Measurements from ENCODE around the gene DCBLD1. TPM values are rescaled to one million over a fixed set of nuclear protein-coding genes. Genes with fewer than 3 reads are reported as not detected.

The DCBLD1 gene
- total and polyA plus RNA-seq, 4 donors = 2.7 to 10.4 (median 4.4) TPM

DNA sequence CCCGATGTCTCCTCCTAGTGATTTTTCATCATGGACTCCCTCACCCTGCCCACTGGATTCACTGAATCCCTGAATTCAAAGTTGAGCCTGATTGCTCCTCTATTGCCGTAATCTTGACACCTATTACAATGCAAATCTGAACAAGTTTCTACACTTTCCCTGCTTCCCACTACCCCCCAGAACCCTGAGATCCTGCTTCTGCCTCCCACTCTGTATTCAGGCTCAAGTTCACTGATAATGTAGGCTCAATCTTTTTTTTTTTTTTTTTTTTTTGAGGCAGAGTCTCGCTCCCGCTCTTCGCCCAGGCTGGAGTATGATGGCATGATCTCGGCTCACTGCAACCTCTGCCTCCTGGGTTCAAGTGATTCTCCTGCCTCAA, 3.6 kb upstream of the DCBLD1 start:
- 93% methylated on average over 6 of the region's 6 CpGs for WGBS
- Histone ChIP-seq H3K4me1 (ENCODE audit: control insufficient read depth in 4 of 4, insufficient read depth in 4 of 4, low read length in 3 of 4) (peaks cover 0 to 15% (median 12%) of the 10 kb centered on the region in 4 donors), H3K9me3 (ENCODE audit: control insufficient read depth in 4 of 4, low read length in 3 of 4) (no peaks in the 10 kb centered on the region), H3K27ac (ENCODE audit: low read depth in 1 of 2, low read length in 2 of 2) (no peak overlapping the region), H3K9ac (ENCODE audit: low read depth in 1 of 2, low read length in 2 of 2) (no peak overlapping the region), H3K4me3 (ENCODE audit: low read depth in 1 of 3, low read length in 3 of 3) (no peak overlapping the region), H3K36me3 (ENCODE audit: control insufficient read depth in 4 of 4, insufficient read depth in 3 of 4, low read depth in 1 of 4, low read length in 3 of 4) (no peaks in the 10 kb centered on the region), H3K27me3 (ENCODE audit: control insufficient read depth in 4 of 4, insufficient read depth in 4 of 4, low read length in 3 of 4) (no peaks in the 10 kb centered on the region)
- DNase-seq (ENCODE audit: low spot score) = no peak
- TF ChIP-seq, protein P1, sequence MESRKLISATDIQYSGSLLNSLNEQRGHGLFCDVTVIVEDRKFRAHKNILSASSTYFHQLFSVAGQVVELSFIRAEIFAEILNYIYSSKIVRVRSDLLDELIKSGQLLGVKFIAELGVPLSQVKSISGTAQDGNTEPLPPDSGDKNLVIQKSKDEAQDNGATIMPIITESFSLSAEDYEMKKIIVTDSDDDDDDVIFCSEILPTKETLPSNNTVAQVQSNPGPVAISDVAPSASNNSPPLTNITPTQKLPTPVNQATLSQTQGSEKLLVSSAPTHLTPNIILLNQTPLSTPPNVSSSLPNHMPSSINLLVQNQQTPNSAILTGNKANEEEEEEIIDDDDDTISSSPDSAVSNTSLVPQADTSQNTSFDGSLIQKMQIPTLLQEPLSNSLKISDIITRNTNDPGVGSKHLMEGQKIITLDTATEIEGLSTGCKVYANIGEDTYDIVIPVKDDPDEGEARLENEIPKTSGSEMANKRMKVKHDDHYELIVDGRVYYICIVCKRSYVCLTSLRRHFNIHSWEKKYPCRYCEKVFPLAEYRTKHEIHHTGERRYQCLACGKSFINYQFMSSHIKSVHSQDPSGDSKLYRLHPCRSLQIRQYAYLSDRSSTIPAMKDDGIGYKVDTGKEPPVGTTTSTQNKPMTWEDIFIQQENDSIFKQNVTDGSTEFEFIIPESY (IDR thresholded peaks at IDR 0.05) = no peak
- TF ChIP-seq, protein P2, sequence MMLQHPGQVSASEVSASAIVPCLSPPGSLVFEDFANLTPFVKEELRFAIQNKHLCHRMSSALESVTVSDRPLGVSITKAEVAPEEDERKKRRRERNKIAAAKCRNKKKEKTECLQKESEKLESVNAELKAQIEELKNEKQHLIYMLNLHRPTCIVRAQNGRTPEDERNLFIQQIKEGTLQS (IDR thresholded peaks at IDR 0.05) = no peak
- TF ChIP-seq FOXA2 (IDR thresholded peaks at IDR 0.05) (no peak), GABPA (IDR thresholded peaks at IDR 0.05 in 1 of 2, conservative IDR thresholded peaks at IDR 0.05 in 1 of 2) (no peak), TAF1 (conservative IDR thresholded peaks at IDR 0.05) (no peak), RXRA (IDR thresholded peaks at IDR 0.05) (no peak), HNF4G (IDR thresholded peaks at IDR 0.05) (no peak), EGR1 (IDR thresholded peaks at IDR 0.05; ENCODE audit: low read depth in 2 of 2) (no peak), RAD21 (IDR thresholded peaks at IDR 0.05) (no peak), YY1 (IDR thresholded peaks at IDR 0.05) (no peak), HNF4A (conservative IDR thresholded peaks at IDR 0.05) (no peak)
- TF ChIP-seq, protein P3, sequence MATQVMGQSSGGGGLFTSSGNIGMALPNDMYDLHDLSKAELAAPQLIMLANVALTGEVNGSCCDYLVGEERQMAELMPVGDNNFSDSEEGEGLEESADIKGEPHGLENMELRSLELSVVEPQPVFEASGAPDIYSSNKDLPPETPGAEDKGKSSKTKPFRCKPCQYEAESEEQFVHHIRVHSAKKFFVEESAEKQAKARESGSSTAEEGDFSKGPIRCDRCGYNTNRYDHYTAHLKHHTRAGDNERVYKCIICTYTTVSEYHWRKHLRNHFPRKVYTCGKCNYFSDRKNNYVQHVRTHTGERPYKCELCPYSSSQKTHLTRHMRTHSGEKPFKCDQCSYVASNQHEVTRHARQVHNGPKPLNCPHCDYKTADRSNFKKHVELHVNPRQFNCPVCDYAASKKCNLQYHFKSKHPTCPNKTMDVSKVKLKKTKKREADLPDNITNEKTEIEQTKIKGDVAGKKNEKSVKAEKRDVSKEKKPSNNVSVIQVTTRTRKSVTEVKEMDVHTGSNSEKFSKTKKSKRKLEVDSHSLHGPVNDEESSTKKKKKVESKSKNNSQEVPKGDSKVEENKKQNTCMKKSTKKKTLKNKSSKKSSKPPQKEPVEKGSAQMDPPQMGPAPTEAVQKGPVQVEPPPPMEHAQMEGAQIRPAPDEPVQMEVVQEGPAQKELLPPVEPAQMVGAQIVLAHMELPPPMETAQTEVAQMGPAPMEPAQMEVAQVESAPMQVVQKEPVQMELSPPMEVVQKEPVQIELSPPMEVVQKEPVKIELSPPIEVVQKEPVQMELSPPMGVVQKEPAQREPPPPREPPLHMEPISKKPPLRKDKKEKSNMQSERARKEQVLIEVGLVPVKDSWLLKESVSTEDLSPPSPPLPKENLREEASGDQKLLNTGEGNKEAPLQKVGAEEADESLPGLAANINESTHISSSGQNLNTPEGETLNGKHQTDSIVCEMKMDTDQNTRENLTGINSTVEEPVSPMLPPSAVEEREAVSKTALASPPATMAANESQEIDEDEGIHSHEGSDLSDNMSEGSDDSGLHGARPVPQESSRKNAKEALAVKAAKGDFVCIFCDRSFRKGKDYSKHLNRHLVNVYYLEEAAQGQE (IDR thresholded peaks at IDR 0.05) = no peak
- TF ChIP-seq, protein P4, sequence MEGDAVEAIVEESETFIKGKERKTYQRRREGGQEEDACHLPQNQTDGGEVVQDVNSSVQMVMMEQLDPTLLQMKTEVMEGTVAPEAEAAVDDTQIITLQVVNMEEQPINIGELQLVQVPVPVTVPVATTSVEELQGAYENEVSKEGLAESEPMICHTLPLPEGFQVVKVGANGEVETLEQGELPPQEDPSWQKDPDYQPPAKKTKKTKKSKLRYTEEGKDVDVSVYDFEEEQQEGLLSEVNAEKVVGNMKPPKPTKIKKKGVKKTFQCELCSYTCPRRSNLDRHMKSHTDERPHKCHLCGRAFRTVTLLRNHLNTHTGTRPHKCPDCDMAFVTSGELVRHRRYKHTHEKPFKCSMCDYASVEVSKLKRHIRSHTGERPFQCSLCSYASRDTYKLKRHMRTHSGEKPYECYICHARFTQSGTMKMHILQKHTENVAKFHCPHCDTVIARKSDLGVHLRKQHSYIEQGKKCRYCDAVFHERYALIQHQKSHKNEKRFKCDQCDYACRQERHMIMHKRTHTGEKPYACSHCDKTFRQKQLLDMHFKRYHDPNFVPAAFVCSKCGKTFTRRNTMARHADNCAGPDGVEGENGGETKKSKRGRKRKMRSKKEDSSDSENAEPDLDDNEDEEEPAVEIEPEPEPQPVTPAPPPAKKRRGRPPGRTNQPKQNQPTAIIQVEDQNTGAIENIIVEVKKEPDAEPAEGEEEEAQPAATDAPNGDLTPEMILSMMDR (IDR thresholded peaks at IDR 0.05; ENCODE audit: low read depth, low read length, missing input control) = no peak

DNA sequence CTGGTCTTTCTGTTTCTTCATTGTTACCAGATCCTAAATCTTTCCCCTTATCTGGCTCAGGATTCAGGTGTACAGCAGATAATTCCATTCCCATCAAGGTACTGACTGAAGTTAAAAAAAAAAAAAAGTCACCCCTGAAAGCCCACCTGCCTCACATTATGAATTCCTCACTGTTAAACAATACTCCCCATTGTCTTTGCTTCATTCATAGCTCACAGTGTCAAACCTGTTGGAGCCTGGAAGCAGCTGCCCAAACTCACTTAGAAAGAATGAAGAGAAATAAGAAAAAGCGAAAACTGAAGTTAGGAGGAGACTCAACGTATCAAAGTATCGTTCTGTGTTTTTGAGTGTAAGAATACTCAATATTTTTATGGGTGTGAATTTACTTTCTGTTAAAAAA, 1.8 kb upstream of the DCBLD1 start:
- Histone ChIP-seq H3K27ac (ENCODE audit: low read depth in 1 of 2, low read length in 2 of 2) (no peak overlapping the region), H3K4me3 (ENCODE audit: low read depth in 1 of 3, low read length in 3 of 3) (no peak overlapping the region), H3K9ac (ENCODE audit: low read depth in 1 of 2, low read length in 2 of 2) (no peak overlapping the region), H3K4me1 (ENCODE audit: control insufficient read depth in 4 of 4, insufficient read depth in 4 of 4, low read length in 3 of 4) (peaks cover 0 to 19% (median 17%) of the 10 kb centered on the region in 4 donors), H3K27me3 (ENCODE audit: control insufficient read depth in 4 of 4, insufficient read depth in 4 of 4, low read length in 3 of 4) (no peaks in the 10 kb centered on the region), H3K36me3 (ENCODE audit: control insufficient read depth in 4 of 4, insufficient read depth in 3 of 4, low read depth in 1 of 4, low read length in 3 of 4) (no peaks in the 10 kb centered on the region), H3K9me3 (ENCODE audit: control insufficient read depth in 4 of 4, low read length in 3 of 4) (no peaks in the 10 kb centered on the region)
- WGBS = 95% methylated on average over 3 of the region's 3 CpGs
- TF ChIP-seq SP1 (IDR thresholded peaks at IDR 0.05) (no peak), HNF4G (IDR thresholded peaks at IDR 0.05) (no peak), YY1 (IDR thresholded peaks at IDR 0.05) (no peak), TAF1 (conservative IDR thresholded peaks at IDR 0.05) (no peak), RXRA (IDR thresholded peaks at IDR 0.05) (no peak)
- TF ChIP-seq, protein P2 (IDR thresholded peaks at IDR 0.05) = no peak
- DNase-seq (ENCODE audit: low spot score) = no peak

Data from liver (tissue), 9 donors.